Superior temporal gyrus (tissue), 1 donor: ENCODE data around the gene ARHGAP45.

Source experiments
- DNase-seq: peaks from one replicate; pipeline ENCODE4 v3.0.0-alpha.2; 2016; ENCODE audit errors: extremely low spot score

Gene ARHGAP45

DNA sequence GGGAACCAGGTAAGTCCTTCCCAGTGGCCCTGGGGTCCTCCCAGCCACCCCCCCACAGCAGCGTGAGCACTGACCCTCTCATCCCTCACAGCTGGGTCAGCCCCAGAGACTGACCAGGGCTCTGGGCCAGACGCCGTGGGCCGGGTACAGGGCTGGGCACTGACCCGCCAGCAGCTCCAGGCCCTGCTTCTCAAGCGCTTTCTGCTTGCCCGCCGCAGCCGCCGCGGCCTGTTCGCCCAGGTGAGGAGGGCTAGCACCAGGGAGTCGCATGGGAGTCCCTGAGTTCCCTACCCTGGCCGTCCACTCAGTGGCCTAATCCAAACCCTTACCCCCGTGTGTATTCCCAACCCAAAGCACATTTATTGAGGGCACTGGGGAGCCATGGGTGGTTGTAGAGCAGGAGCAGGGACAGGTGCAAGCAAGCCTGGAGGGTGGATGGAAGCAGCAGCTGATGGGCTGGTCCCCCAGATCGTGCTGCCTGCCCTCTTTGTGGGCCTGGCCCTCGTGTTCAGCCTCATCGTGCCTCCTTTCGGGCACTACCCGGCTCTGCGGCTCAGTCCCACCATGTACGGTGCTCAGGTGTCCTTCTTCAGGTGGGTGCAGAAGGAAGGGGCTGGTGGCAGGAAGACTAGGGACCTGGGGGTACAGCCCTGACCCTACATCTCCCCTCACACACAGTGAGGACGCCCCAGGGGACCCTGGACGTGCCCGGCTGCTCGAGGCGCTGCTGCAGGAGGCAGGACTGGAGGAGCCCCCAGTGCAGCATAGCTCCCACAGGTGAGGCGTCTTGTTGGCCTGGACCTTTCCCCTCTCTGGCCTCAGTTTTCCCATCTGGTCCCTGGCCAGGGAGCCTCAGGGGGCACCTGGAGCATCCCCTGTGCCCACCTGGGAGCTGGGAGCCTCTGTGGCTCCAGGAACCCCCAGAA lies 12.6 kb upstream of the ARHGAP45 start:
- DNase-seq: no peak

DNA sequence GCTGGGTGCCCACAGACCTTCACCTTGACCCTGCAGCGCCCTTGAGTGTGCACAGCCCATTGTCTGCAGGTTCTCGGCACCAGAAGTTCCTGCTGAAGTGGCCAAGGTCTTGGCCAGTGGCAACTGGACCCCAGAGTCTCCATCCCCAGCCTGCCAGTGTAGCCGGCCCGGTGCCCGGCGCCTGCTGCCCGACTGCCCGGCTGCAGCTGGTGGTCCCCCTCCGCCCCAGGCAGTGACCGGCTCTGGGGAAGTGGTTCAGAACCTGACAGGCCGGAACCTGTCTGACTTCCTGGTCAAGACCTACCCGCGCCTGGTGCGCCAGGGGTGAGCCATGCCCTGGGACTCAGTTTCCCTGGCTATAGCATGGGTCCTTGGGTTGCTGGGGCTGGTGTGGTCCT lies 11.9 kb upstream of the ARHGAP45 start:
- DNase-seq: no peak

DNA sequence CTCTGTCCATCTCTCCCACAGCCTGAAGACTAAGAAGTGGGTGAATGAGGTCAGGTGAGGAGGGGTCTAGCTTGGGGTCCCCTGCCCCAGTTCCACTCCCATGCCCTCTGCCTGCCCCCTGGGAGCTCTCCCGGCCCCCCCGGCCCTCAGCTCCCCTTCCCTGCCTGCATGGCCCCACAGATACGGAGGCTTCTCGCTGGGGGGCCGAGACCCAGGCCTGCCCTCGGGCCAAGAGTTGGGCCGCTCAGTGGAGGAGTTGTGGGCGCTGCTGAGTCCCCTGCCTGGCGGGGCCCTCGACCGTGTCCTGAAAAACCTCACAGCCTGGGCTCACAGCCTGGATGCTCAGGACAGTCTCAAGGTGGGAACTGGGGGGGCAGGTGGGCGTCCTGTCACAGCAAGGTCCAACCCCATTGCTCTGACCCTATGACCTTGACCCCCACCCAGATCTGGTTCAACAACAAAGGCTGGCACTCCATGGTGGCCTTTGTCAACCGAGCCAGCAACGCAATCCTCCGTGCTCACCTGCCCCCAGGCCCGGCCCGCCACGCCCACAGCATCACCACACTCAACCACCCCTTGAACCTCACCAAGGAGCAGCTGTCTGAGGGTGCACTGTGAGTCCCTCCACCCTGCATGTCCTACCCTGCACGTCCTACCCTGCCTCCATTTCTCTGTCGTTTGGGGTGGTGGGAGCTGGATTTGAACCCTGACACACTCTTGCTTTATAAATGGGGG lies 10.9 kb upstream of the ARHGAP45 start:
- no peak for DNase-seq

DNA sequence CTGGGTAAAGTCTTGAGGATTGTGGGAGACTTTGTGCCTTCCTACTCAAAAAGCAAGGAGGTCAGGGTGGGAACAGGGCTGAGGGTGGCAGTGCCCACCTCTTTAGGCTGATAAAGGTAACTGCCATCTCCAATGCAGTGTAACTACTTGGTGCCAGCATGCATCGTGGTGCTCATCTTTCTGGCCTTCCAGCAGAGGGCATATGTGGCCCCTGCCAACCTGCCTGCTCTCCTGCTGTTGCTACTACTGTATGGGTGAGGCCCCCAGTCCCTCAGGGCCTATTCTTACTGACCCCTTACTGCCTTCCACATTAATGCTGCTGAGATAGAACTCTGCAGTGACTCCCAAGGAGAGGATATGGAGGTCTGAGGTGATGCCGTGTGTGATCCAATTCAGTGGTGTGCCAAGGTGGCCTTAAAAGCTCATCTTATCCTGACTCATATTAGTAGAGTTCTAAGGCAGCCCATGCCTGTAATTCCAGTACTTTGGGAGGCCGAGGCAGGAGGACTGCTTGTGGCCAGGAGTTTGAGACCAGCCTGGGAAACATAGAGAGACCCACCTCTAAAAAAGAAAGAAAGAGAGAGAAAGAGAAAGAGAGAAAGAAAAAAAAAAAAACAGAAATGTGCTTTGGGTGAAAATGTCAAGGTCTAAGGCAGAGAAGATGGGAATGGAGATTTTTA lies 9.7 kb upstream of the ARHGAP45 start:
- no peak for DNase-seq

DNA sequence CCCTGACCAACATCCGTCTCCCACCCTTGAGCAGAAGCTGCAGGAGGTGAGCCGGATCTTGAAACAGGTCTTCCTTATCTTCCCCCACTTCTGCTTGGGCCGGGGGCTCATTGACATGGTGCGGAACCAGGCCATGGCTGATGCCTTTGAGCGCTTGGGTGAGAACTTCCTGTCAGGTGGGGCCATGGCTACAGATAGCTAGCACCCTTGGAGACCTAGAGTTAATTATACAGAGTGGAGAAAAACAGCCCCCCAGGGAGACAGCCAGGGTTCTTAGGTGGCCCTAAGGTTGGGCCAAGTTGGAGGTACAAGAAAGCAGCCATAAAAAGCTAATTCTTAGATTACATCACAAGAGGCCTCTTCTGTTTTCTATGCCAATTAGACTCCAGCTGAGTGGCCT lies 8.9 kb upstream of the ARHGAP45 start:
- no peak for DNase-seq

DNA sequence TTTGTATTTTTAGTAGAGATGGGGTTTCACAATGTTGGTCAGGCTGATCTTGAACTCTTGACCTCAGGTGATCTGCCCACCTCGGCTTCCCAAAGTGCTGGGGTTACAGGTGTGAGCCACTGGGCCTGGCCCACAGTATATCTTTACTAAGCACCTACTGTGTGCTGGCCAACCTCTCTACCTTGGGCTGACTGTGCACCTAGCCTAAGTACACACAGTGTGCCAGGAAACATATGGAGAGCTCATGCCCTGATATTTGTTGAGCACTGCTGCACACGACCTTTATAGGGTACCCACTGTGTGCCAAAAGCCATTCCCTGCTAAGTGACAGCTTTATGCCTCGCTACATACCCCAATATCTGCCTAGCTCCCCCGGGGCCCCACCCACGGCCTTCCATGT lies 6.3 kb upstream of the ARHGAP45 start:
- DNase-seq: no peak

DNA sequence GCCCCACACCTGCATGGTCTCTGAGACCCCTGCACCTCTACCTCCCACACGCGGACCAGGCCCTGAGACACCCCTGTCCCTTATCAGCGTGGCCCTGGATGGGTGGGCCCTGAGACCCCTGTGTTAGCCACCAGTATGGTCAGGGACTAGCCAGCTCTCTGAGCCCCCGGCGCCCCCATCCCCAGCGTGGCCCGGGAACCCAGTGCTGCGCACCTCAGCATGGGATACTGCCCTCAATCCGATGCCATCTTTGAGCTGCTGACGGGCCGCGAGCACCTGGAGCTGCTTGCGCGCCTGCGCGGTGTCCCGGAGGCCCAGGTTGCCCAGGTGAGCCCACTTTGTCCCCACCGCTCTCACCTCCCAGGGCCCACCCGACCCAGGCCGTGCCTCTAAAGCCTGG lies 5.0 kb upstream of the ARHGAP45 start:
- DNase-seq: no peak

DNA sequence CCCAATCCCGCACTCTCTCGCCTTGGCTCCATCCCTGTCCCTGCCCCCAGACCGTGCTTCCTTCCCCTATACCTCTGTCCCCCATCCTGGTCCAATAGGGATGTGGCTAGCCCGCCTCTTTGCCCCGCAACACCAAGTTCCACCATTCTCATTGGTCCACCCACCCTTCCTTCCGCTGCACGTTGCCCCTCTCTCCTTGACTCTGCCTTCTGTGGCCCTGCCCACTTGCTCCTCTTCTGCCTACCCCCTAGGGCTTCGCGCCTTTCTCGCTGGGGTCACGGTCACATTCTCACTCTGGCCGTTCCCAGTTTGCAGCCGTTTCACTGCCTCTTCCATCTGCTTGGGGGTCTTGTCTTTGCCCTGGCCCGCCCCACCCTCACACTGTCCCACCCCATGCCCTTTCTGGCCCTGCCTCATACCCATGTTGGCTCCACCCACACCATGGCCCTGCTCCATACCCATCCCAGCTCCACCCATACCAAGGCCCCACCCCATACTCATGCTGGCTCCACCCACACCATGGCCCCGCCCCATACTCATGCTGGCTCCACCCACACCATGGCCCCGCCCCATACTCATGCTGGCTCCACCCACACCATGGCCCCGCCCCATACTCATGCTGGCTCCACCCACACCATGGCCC lies 4.5 kb upstream of the ARHGAP45 start:
- DNase-seq: no peak

DNA sequence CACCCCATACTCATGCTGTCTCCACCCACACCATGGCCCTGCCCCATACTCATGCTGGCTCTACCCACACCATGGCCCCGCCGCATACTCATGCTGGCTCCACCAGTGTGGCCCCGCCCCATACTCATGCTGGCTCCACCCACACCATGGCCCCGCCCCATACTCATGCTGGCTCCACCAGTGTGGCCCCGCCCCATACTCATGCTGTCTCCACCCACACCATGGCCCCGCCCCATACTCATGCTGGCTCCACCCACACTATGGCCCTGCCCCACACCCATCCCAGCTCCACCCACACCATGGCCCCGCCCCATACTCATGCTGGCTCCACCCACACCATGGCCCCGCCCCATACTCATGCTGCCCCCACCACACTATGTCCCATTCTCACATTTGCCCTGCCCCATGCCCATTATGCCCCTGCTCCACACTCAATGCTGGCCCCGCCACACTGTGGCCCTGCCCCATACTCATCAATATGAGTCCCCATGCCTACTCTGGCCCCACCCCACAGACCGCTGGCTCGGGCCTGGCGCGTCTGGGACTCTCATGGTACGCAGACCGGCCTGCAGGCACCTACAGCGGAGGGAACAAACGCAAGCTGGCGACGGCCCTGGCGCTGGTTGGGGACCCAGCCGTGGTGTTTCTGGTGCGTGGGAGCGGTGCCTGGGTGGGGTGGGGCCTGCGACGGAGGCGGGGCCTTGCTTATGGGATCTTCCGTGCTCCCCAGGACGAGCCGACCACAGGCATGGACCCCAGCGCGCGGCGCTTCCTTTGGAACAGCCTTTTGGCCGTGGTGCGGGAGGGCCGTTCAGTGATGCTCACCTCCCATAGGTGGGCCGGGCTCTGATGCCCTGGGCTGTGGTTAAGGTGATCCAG lies 3.7 kb upstream of the ARHGAP45 start:
- DNase-seq: no peak

DNA sequence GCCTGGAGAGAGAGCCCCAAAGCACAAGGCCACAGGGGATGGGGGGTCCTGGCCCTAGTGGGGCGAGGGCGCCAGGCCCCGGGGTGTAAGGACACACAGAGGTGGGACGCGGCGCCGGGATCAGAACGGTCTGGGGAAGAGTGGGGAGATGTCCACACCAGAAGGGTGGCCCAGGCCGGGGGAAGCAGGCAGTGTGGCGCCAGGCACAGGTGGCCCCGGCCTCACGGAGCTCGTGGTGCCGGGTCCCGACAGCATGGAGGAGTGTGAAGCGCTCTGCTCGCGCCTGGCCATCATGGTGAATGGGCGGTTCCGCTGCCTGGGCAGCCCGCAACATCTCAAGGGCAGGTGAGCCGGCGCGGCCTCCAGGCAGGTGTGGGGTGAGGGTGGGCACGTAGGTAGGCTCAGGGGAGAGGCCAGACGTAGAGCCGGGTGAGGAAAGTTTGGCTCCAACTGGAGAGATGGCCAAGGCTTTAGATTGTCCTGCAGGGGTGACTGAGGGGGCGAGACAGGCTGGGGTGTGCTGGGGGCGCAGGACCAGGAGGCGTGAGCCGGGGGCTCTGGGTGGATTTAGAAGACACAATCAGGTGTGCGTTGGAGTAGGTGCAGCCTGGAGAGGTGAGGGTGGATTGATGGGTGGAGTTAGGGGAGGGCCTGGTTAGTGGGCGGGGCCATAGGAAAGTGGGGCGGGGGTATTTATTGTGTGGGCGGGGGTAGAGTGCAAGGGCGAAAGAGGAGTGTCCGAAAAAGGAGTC lies 2.9 kb upstream of the ARHGAP45 start:
- DNase-seq: no peak

DNA sequence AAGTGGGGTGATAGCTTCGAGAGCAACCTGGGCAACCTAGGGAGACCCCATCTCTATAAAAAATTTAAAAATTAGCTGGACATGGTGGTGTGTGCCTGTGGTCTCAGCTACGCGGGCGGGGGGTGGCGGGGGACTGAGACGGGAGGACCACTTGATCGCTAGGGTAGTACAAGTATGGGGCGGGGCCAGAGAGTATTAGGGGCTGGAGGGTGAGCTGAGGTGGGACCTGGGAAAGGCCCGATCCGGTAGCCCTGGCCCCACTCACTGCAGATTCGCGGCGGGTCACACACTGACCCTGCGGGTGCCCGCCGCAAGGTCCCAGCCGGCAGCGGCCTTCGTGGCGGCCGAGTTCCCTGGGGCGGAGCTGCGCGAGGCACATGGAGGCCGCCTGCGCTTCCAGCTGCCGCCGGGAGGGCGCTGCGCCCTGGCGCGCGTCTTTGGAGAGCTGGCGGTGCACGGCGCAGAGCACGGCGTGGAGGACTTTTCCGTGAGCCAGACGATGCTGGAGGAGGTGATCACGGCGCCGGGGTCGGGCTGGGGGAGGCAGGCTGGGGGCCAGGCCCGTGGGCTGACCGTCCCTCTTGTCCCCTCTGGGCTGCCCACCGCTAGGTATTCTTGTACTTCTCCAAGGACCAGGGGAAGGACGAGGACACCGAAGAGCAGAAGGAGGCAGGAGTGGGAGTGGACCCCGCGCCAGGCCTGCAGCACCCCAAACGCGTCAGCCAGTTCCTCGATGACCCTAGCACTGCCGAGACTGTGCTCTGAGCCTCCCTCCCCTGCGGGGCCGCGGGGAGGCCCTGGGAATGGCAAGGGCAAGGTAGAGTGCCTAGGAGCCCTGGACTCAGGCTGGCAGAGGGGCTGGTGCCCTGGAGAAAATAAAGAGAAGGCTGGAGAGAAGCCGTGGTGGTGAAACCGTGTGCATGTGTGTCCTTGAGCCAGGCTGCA lies 2.0 kb upstream of the ARHGAP45 start:
- no peak for DNase-seq

DNA sequence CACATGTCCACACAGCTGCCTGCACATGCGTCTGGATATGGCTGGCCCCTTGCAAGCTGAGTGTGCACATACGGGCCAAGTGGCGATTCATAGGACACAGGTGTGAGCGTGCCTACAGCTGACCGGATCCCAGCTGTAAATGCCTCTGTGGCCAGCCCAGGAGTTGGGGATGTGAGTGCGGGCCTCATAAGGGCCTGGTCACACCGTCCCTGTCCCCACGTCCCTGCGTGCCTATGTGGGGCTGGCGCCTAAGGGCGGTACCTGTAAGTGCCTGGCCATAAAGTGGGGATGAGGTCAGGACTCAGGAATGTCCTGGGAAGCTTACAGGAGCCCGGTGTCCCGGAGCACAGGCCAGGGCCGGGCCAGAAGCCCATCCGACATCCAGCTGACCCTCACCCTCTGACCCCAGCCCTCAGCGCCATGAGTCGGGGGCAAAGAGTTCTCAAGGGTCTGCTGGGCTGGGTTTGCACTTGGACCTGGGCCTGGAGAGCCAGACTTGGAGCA lies 1.3 kb upstream of the ARHGAP45 start:
- no peak for DNase-seq

DNA sequence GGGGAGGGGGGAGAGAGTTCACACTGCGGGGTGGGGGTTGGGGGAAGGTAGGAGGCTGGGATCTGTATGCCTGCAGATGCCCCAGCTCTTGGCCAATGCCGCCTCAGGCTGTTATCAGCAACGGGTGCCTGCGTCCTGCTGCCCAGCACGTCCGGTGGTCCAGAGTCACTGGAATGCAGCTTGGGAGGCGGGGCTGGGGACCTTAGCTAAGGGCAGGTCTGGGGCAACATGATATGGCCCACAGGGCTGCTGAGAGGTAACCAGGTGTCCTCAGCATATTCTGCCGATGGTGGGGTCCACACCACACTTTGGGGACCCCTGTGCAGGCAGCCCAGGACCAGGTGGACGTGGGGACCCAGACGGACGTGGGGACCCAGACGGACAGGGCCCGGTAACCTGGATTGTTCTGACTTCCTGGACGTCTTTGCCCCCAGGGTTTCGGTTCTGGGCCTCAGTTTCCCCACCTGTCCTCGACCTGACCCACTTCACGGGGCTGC lies 668 bp upstream of the ARHGAP45 start:
- no peak for DNase-seq

DNA sequence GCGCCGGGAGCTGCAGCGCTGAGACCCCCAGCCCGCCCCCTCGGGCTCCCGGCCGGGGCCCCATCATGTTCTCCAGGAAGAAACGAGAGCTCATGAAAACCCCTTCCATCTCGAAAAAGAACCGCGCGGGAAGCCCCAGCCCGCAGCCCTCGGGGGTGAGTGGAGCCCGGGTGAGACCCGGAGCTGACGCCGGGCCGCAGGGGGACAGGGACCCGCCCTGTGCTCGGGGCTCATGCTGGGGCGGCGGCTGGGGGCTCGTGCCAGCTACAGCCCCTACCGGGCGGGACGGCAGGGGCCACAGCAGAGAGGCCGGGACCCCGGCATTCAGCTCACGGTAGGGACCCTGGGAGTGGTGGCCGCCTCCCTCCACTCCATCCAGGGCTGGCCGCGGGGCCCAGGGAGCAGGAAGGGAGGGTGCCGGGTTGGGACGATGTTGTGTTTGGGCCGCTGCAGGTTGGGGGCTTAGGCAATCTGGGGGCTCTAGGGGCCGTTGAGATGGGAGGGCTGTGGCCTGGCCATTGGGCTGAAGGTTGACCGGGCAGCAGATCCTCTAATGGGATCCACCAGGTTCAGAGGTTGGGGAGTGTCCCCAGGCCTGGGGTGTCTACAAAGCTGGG lies 482 bp downstream of the ARHGAP45 start:
- no peak for DNase-seq

DNA sequence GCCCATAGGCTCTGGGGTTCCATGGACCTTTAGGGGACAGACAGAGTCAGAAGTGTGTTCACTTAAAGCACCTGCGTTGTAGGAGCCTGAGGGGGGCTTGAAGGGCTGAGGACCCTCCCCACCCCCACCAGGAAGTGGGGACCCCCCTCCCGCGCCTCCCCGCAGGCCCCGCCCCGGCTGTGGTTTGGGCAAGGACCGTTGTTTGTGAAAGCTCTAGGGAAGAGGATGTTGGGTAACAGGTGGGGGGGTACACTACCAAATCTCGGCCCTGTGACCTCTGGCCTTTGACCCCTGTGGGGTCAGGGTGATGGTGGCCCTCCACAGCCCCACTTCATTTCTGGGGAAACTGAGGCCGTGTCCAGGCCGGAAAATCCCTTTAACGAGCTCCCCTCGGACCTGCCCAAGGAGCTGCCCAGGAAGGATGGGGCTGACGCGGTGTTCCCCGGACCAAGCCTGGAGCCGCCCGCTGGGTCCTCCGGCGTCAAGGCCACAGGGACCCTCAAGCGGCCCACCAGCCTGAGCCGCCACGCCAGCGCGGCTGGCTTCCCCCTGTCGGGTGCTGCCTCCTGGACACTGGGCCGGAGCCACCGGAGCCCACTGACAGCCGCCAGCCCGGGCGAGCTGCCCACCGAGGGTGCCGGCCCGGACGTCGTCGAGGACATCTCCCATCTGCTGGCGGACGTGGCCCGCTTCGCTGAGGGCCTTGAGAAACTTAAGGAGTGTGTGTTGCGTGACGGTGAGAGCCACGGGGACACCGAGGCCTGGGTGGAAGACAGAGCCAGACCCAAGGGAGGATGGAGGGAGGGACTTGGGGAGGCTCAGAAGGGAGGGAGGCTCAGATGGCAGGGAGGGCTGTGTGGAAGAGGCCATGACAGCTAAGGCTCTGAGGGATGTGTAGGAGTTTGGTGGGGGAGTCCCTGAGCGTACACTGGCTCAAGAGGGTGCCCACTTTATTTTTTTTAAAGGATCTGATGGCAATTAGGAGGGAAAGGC lies 1.3 kb downstream of the ARHGAP45 start:
- no peak for DNase-seq

DNA sequence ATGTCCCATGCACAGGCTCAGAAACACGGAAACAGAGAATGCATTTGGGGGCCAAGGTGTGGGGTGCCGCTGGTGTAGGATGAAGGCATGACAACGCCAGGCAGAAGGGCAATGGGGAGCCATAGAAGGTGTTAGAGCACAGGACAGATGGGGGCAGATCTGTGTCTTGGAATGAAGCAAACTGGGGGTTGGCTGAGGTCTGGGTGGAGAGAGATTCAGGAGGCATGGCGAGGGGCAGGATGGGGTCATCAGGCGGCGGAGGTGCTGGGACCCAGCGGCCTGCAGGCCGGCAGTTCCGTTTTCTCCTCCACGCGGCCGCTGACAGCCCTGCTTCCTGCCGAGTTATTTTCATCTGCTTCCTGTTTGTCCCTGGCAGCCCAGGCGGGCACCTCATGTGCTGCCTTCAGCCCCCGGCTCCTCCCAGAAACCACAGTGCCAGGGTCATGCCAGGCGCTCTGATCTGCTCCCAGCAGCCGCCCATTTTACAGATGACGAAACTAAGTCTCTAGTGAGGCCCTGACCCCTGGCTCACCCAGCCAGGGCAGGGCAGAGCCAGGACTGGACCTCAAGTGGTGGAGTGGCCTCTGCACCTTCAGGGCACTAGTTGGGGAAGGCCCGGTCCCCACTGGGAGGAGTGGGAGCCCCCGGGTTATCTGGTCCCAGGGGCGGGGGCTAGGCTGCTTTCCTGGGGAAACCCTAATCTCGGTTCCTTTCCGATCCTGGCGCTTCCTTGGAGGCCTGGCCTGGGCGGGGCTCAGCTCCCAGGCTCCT lies 2.2 kb downstream of the ARHGAP45 start:
- DNase-seq: peak; percentile 10
